Measurements from ENCODE around the gene TPX2.

Gene TPX2

DNA sequence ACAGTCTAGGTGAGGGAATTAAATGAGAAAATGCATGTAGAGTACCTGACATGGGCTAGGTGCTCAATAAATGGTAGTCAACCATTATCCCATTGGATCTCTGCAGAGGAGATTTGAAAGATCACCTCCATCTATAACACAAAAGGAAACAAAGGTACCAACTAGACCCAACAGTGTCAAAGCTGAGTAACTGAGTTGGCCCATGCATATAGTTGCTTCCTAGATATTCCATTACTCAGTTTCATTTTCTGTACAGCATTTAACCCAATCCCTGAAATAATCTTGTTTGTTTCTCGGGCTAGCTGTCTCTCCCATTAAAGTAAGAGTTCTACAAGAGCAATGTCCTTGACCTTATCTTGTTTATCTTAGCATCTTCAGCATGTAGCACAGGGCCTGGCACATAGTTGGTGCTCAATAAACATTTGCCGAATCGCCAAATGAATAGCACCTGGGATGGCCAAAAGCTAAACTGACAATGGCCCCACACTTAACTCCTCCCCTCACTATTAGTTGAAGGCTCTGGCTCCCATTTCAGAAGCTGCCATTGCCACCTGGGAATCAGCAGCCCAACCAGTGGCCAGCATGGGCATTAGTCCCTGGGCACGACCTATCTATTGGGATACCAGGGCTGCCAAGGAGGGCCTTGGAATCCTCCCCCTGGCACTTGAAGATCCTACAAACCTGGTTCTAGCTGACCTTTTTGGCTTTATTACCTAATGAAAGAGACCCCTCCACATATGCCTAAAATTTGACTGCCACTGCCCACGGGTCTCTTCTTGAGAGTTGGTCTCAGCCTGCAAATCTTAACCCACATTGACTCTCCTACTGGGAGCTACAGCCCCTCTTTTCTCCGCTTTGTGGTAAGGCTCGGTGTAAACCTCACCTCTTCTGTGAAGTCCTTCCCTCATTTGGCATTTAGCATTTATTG lies 39.0 kb upstream of the TPX2 start:
- Histone ChIP-seq H3K4me3 (ENCODE audit: low read length) (no peak overlapping the region), H3K9me3 (ENCODE audit: control insufficient read depth, low read length) (no peaks in the 10 kb centered on the region), H3K27me3 (ENCODE audit: control insufficient read depth, insufficient read depth, low read length) (no peaks in the 10 kb centered on the region), H3K9ac (ENCODE audit: low read length) (peak overlapping the region; percentile 56), H3K36me3 (ENCODE audit: control insufficient read depth, insufficient read depth, low read length) (peaks cover 4% of the 10 kb centered on the region), H3K4me1 (ENCODE audit: control insufficient read depth, insufficient read depth, low read length) (peaks cover 49% of the 10 kb centered on the region)

DNA sequence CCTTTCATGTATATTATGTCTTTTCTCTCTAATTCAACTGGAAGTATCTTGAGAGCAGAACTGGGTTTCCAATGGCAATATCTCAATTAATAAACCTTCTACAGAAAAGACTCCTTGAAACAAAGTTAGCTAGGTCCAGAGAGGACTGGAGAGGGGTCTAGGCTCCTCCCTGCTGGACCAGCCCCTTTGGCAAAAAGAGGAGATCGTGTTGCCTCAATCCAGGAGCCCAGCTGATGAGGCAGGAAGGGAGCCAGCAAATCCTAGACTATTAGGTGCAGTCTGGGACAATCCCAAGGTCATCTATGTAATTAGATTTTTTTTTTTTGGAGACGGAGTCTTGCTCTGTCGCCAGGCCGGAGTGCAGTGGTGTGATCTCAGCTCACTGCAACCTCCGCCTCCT lies 38.3 kb upstream of the TPX2 start:
- H3K9me3 ChIP-seq (ENCODE audit: control insufficient read depth, low read length) = no peaks in the 10 kb centered on the region
- H3K4me1 ChIP-seq (ENCODE audit: control insufficient read depth, insufficient read depth, low read length) = peaks cover 53% of the 10 kb centered on the region
- no peak overlapping the region for H3K9ac ChIP-seq (ENCODE audit: low read length)
- H3K36me3 ChIP-seq (ENCODE audit: control insufficient read depth, insufficient read depth, low read length) = peaks cover 4% of the 10 kb centered on the region
- no peaks in the 10 kb centered on the region for H3K27me3 ChIP-seq (ENCODE audit: control insufficient read depth, insufficient read depth, low read length)
- H3K4me3 ChIP-seq (ENCODE audit: low read length) = no peak overlapping the region

DNA sequence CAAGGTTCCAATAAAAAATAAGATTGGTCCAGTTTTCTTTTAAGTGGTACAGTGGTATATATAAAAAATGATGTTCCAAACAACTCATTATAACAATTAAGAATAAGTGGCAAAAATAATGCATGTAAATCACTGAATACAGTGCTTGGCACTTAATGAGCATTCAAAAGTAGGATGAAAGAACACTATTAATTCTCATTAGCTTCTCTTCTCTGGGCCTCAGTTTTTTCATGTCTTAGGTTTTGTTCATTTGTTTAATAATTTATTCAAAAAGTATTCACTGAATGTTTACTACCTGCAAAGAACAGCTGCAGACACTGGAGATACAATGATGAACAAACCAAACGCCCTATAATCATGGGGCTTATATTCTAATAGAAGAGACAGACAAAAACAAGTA lies 37.5 kb upstream of the TPX2 start:
- Histone ChIP-seq H3K4me1 (ENCODE audit: control insufficient read depth, insufficient read depth, low read length) (peaks cover 53% of the 10 kb centered on the region), H3K4me3 (ENCODE audit: low read length) (no peak overlapping the region), H3K27me3 (ENCODE audit: control insufficient read depth, insufficient read depth, low read length) (no peaks in the 10 kb centered on the region), H3K36me3 (ENCODE audit: control insufficient read depth, insufficient read depth, low read length) (no peaks in the 10 kb centered on the region), H3K9me3 (ENCODE audit: control insufficient read depth, low read length) (no peaks in the 10 kb centered on the region), H3K9ac (ENCODE audit: low read length) (no peak overlapping the region)

DNA sequence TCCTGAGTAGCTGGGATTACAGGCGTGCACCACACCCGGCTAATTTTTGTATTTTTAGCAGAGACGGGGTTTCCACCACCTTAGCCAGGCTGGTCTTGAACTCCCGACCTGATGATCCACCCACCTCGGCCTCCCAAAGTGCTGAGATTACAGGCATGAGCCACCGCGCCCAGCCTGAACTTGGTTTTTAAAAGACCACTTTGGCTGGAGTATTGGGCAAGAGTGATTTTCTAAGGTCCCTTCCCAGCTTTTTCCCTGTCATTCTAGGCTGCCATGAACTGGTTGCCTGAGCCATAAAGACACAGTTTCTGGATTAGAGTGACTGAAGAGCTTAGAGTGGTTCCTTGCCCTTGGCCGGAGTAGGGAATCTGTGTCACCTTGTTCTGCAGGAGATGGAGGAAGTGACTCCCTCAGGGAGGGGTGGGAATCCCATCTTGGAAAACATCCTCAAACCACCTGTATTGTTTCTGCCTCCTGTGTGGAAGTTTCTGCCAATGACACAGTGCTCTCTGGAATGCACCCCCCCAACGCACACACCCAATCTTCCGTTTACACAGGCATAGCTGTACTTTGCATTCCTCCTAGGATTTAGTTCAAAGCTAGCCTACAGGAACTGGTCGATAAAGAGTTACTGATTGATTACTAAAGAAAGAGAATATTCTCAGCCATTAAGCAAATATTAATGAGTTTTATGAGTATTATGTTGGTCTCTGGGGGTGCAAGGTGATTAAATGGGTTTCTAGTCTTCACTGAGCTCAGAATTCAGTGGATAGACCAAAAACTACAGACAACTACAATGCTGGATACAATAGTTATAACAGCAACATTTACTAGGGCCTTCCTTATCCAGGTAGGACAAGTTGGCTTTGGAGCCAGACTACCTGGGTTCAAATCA lies 34.6 kb upstream of the TPX2 start:
- H3K4me3 ChIP-seq (ENCODE audit: low read length) = no peak overlapping the region

DNA sequence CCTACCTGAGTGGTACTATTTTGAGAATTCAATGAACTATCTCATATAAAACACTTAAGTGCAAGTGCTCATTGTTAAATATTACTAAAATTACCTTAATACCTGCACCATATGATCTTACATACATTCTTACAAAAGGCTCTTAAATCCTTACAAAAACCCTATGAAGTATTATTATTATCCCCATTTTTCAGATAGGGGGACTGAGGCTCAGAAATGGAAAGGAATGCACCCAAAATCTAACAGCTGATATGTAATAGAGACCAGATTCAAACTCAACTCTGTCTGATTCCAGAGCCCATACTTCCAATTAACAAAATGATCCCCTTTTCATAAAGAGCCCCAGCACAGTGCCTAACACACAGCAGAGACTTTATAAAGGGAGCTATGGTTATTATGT lies 33.9 kb upstream of the TPX2 start:
- peaks cover 60% of the 10 kb centered on the region for H3K4me1 ChIP-seq (ENCODE audit: control insufficient read depth, insufficient read depth, low read length)
- H3K4me3 ChIP-seq (ENCODE audit: low read length) = no peak overlapping the region
- peak overlapping the region; percentile 15 for H3K9ac ChIP-seq (ENCODE audit: low read length)
- peaks cover 4% of the 10 kb centered on the region for H3K36me3 ChIP-seq (ENCODE audit: control insufficient read depth, insufficient read depth, low read length)
- H3K27me3 ChIP-seq (ENCODE audit: control insufficient read depth, insufficient read depth, low read length) = no peaks in the 10 kb centered on the region
- no peaks in the 10 kb centered on the region for H3K9me3 ChIP-seq (ENCODE audit: control insufficient read depth, low read length)

More for the DNA sequence above, 34.6 kb upstream of the TPX2 start:
- Histone ChIP-seq H3K27me3 (ENCODE audit: control insufficient read depth, insufficient read depth, low read length) (no peaks in the 10 kb centered on the region), H3K36me3 (ENCODE audit: control insufficient read depth, insufficient read depth, low read length) (peaks cover 4% of the 10 kb centered on the region), H3K9ac (ENCODE audit: low read length) (peak overlapping the region; percentile 60), H3K9me3 (ENCODE audit: control insufficient read depth, low read length) (no peaks in the 10 kb centered on the region), H3K4me1 (ENCODE audit: control insufficient read depth, insufficient read depth, low read length) (peaks cover 62% of the 10 kb centered on the region)

DNA sequence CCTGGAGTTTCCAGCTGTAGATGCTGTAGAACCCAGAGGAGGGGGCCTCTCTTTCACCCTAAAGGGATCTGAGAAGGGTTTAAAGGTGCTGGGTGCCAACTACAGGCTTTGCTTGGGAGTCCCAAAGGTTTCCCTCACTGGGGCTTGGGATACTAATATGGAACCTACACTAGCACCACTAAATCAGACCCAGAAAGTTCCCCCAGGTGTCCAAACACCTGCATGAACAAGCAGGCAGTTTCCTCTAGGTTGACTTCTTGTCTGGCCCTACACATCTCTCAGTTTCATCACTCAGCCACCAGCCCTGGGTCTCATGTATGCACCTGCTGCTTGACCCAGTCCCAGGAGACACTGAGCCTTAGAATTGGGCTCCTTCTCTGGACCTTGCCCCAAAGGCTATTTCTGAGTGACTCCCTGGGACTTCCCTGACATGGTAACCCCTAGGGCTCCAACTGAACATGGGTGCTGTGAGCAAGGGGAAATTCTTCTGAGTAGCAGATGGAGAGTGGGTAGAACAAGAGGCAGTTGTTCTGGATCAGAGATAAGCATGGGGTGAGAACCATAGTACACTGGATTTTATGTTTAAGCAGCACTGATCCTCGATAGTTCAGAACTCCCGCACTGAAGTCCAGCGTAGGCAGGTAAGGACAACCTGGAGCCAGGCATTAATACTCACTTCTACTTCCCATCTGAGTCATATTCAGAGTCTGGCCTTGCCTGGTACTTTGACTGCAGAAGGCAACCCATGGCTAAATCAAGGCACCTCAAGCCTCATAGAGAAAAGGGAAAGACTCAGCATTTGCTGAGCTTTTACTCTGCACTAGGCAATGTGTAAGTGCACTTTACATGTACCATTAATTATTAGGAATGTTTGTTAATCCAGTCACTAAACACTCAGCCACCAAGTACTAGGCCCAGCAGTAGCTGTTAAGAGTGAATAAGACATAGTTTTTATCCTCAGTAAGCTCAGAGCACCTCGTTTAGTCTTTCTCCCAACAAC lies 33.2 kb upstream of the TPX2 start:
- Histone ChIP-seq H3K9ac (ENCODE audit: low read length) (no peak overlapping the region), H3K4me1 (ENCODE audit: control insufficient read depth, insufficient read depth, low read length) (peaks cover 63% of the 10 kb centered on the region), H3K9me3 (ENCODE audit: control insufficient read depth, low read length) (no peaks in the 10 kb centered on the region), H3K36me3 (ENCODE audit: control insufficient read depth, insufficient read depth, low read length) (peaks cover 4% of the 10 kb centered on the region), H3K4me3 (ENCODE audit: low read length) (no peak overlapping the region), H3K27me3 (ENCODE audit: control insufficient read depth, insufficient read depth, low read length) (no peaks in the 10 kb centered on the region)

DNA sequence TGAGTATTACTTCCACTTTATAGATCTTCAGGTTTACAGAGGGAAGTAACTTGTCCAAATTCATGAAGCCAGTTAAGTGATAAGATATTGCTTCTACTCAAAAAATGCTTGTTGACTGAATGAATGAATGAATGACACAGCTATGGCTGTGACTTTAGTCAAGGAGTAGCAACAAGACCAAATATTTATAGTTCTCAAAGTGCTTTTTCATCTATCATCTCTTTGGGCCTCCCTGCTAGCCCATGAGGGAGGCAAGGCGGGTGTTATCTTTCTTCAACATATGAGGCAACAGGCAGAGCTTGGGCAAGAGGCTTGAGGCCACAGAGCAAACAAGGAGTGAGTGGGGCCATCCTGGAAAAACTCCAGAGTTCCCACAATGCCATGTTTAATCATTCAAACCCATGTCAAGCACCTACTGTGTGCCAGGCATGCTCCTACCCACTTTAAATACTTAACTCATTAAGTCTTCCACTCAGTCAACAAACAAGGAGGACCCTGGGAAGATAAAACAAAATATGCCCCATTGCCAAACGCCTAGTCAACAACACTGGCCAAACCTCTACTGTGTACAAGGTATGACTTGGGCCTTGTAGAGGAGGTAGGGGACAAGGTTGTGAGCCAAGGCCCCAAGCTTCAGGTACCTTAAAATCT lies 32.4 kb upstream of the TPX2 start:
- no peaks in the 10 kb centered on the region for H3K9me3 ChIP-seq (ENCODE audit: control insufficient read depth, low read length)
- H3K36me3 ChIP-seq (ENCODE audit: control insufficient read depth, insufficient read depth, low read length) = peaks cover 4% of the 10 kb centered on the region
- peaks cover 71% of the 10 kb centered on the region for H3K4me1 ChIP-seq (ENCODE audit: control insufficient read depth, insufficient read depth, low read length)
- H3K9ac ChIP-seq (ENCODE audit: low read length) = no peak overlapping the region
- no peak overlapping the region for H3K4me3 ChIP-seq (ENCODE audit: low read length)
- H3K27me3 ChIP-seq (ENCODE audit: control insufficient read depth, insufficient read depth, low read length) = no peaks in the 10 kb centered on the region

DNA sequence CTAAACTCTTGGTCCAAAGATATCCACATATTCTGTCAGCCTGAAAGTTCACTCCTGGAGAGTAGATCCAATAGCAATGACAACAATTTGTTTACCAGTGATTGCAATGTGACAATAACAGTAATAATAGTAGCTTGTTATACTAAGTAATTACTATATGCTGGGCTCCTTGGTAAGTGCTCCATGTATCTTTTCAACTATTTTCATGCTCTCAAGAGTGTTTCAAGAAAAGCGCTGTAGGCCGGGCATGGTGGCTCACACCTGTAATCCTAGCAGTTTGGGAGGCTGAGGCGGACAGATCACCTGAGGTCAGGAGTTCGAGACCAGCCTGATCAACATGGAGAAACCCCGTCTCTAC lies 31.9 kb upstream of the TPX2 start:
- H3K9ac ChIP-seq (ENCODE audit: low read length) = no peak overlapping the region
- no peaks in the 10 kb centered on the region for H3K9me3 ChIP-seq (ENCODE audit: control insufficient read depth, low read length)
- H3K4me3 ChIP-seq (ENCODE audit: low read length) = no peak overlapping the region
- H3K27me3 ChIP-seq (ENCODE audit: control insufficient read depth, insufficient read depth, low read length) = no peaks in the 10 kb centered on the region
- peaks cover 76% of the 10 kb centered on the region for H3K4me1 ChIP-seq (ENCODE audit: control insufficient read depth, insufficient read depth, low read length)
- peaks cover 4% of the 10 kb centered on the region for H3K36me3 ChIP-seq (ENCODE audit: control insufficient read depth, insufficient read depth, low read length)

DNA sequence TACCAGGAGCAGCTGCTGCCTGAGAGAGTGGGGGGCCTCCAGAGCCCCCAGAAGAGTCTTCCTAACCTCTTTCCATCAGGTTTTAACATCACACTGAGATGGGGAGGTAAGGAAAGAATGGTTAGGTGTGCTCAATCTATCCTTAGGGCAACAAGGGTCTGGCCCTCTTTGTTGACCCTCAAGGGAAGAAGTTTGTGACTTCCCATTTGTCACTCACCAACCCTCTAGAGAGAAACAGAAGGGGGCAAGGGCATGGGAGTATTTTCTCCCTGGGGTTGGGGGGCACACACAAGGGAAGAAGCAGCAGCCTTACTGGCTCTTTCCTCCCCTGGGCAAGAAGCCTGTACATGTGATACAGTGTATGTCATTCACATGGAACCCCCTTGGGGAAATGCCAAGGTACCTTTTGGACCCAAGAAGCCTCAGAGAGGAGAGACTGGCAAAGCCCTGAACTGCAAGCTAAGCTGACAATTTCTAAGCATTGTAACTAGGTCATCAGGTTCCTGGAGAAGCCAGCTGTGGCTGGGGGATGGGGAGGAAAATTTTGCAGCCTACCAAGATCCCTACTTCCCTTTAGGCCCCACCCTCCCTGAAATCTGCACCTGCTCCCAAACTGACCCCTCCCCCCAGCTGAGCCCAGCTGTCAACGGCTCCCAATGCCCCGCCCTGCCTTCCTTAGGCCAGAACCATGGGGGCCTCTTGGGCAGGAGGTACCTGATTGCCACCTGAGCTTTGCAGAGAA lies 30.9 kb upstream of the TPX2 start:
- peak overlapping the region; percentile 31 for H3K9ac ChIP-seq (ENCODE audit: low read length)
- H3K36me3 ChIP-seq (ENCODE audit: control insufficient read depth, insufficient read depth, low read length) = peaks cover 4% of the 10 kb centered on the region
- H3K4me3 ChIP-seq (ENCODE audit: low read length) = no peak overlapping the region
- no peaks in the 10 kb centered on the region for H3K9me3 ChIP-seq (ENCODE audit: control insufficient read depth, low read length)
- H3K27me3 ChIP-seq (ENCODE audit: control insufficient read depth, insufficient read depth, low read length) = no peaks in the 10 kb centered on the region
- H3K4me1 ChIP-seq (ENCODE audit: control insufficient read depth, insufficient read depth, low read length) = peaks cover 86% of the 10 kb centered on the region

DNA sequence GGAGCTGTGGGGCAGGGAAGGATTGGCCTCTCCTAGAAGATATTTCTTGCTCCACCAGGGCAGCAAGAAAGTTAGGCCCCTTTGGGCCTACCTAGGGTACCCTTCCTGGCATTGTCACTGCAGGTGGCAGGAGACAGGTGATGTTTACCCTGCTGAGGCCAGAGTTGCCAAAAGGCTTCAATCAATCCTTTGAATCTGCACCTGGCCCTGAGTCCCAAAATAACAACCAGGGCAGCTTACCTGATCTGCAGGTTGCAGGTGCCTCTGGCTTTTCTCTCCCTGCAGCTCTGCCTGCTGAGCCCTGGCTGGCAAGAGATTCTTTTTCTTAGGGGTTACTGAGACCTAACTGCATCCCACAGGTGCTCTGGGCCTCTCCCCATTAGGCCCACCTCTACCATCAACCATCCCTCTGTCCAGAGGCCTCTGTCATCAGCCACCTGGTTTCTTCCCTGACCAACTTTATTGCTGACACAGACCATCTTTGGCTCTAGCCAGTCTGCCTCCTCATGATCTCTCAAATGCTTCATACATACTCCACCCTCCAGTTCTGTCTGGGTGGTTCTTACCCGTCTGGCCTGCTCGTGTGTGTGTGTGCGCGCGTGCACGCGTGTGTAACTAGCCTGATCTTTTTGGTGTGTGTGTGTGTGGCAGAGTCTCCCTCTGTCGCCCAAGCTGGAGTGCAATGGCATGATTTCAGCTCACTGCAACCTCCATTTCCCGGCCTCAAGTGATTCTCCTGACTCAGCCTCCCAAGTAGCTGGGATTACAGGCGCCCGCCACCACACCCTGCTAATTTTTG lies 30.2 kb upstream of the TPX2 start:
- Histone ChIP-seq H3K9ac (ENCODE audit: low read length) (peak overlapping the region; percentile 31), H3K36me3 (ENCODE audit: control insufficient read depth, insufficient read depth, low read length) (peaks cover 11% of the 10 kb centered on the region), H3K27me3 (ENCODE audit: control insufficient read depth, insufficient read depth, low read length) (no peaks in the 10 kb centered on the region), H3K4me3 (ENCODE audit: low read length) (no peak overlapping the region), H3K4me1 (ENCODE audit: control insufficient read depth, insufficient read depth, low read length) (peaks cover 92% of the 10 kb centered on the region), H3K9me3 (ENCODE audit: control insufficient read depth, low read length) (no peaks in the 10 kb centered on the region)

All from mucosa of stomach (tissue), 1 donor.